Hippocampal formation (tissue), 2 donors: ENCODE data around the gene LBH.

Experiments
- DNase-seq, 2 donors: peaks; one replicate each; lab custom pipeline; 2025; lab: John Stamatoyannopoulos, UW

The LBH gene

DNA sequence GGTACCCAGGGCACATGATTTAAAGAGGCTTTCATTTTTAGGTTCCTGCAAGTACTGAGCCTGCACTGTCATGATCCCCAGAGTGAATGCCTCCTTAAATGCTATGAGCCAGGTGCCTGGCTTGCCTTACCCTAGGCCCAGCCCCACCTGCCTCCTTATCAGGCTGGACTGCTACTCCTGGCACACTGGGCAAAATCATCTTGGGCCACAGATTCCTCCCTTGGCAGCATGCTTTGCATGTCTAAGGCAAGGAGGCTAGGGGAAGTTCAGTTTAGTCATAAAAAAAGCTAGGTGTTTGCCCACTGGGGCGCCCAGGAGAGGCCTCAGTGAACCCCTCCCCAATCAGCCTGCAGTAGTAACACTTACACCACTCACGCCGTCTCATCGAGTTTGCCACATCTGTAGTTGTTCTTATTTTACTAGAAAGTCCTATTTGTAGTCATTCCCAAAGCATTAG, 45.1 kb downstream of the LBH start:
- DNase-seq = no peak

DNA sequence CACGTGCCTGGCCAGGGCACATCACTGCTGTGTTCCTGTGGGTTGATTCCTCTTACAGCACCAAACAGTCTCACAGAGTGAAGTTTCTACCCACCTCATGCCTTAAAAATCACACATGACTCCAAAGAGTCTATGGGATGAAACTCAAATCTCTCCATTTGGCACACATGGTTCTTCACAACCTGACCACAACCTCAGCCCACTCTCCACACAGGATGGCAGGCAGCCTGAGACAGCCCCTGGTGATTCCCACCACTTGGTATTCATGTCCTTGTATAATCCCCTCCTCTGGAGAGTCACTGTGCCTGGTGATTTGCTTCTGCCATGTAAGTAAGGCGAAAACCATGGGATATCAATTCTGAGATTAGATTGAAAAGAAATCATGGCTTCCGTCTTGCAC, 46.2 kb downstream of the LBH start:
- DNase-seq = no peak

- DNase-seq = no peak
Observed at GRCh38 chr2:30278419-30278818, 47.1 kb downstream of the LBH start.

GRCh38 chr2:30280596-30281434, 49.5 kb downstream of the LBH start:
- DNase-seq = no peak

DNA sequence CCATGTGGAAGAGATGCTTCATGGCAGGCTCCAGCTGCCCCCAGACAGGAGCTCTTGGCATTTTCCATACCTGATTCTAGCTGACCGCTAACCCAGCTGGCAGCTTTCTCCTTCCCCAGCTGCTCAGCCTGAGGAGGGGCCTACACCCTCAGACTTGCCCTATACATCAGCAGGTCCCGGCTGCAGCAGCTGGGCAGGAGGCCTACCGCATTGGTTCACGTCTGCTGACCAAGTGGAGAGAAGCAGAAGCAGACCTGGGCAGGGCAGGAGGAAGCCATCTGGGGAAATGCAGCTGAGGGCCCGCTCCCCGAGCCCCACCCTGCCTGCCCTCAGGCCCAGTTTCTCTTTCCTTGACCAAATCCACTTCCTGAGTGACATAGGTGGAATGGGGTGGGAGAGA, 50.7 kb downstream of the LBH start:
- DNase-seq = no peak

GRCh38 chr2:30282721-30283120, 51.4 kb downstream of the LBH start:
- no peak for DNase-seq

GRCh38 chr2:30283931-30284565, 52.7 kb downstream of the LBH start:
- no peak for DNase-seq

DNA sequence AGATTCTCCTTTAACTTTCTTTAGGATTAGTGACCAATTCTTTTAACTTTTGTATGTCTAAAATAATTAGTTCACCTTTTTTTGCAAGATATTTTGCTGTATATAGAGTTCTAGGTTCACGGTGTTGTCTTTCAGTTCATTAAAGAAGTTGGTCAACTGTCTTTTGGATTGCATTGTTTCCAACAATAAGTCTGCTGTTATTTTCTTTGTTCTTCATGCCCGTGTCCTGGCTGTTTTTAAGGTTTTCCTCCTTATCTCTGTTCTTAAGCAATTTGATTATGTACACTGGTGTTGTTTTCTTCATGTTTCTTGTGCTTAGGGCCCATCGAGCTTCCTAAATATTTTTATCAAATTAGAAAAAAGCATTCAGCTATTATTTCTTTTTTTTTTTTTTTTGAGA, 54.4 kb downstream of the LBH start:
- DNase-seq = no peak

GRCh38 chr2:30287190-30287840, 56.0 kb downstream of the LBH start:
- peak in 1 of 2 donors; percentile 16 for DNase-seq

DNA sequence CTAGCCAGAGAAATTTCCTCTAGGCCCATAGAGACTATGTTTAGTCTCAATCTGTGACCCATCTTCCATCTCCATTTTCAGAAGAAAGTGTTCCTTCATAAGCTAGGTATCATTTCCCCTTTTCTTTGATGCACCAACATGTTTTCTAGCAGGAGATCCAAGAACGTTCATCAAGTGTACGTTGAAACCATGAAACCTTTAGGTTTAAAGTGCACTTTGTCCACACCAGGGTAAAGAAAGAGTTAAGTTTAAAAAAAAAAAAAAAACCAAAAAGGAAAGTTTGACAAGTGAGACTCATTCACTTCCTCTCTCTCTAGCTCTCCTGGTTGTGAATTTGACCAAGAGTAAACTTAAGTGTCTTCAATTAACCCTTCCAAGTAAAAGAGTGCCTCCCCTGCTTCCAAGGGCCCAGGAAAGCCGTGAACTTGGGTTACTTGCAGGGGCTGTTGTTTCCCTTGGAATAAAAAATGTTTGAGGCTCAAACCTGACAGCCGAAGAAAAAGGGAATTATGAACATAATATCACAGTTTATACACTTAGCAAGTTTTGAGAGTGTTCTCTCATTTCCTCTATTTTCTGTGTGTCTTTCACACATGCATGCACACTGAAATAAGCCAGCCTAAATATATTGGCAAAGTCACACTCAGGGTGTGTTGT, 56.7 kb downstream of the LBH start:
- DNase-seq = no peak

DNA sequence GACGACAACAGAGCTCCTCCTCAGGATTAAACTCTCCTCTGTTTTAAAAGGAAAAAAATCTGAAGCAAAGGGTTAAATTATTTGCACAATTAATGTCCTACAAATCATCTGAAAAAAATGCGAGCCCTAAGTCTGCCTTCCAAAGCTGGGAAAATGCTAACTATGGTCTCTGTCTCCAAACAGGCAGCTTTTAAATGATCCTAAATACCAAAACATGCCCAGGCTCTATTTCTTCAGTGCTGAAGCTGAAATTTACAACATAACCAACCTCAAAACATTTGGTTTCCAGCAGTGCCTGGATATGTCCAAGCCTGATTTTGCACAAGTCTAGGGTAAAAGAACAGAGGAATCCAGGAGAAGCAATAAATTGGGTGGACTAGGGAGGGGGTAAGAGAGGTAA, 57.2 kb downstream of the LBH start:
- DNase-seq = no peak

GRCh38 chr2:30293303-30293921, 62.1 kb downstream of the LBH start:
- no peak for DNase-seq

DNA sequence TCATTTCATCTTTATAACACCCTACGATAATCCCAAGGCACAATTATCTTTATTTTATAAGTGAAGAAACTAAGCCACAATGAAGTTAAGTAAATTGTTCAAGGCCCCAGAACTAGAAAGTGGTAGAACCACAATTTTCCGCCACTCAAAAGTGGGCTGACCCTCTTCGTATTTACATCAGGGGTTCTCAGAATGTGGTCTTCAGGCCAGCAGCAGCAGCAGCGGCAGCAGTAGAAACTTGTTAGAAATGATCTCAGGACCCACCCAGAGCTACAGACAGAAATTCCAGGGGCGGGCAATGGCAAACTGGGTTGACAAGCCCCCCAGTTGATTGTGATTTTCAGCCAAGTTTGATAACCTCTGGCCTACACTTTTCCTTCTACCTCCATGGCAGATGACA, 62.8 kb downstream of the LBH start:
- no peak for DNase-seq

GRCh38 chr2:30296496-30296895, 65.2 kb downstream of the LBH start:
- DNase-seq = no peak

GRCh38 chr2:30298302-30298701, 67.0 kb downstream of the LBH start:
- DNase-seq = no peak

- DNase-seq = no peak
Observed at GRCh38 chr2:30300122-30300455, 68.8 kb downstream of the LBH start.

- DNase-seq = no peak
Observed at GRCh38 chr2:30300456-30301221, 69.3 kb downstream of the LBH start.

- no peak for DNase-seq
Observed at GRCh38 chr2:30301551-30301950, 70.2 kb downstream of the LBH start.

DNA sequence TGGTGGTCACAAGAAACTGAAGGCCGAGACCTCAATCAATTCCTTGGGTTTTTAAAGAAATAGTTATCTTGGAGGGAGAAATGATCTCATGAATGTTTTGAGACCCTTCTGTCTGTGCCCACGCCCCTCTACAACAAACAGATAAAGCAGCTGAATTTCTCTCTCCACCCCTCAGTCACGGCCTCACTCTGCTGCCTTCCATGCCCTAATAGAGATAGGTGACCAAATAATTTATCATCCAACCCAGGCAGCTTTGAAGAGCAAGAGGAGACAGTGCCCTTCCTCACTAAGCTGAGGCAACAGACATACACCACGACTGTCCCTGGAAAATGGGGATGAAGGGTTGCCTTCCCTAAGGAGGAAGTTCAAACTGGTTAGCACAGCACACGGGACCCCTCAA, 71.2 kb downstream of the LBH start:
- no peak for DNase-seq

GRCh38 chr2:30303095-30303494, 71.8 kb downstream of the LBH start:
- no peak for DNase-seq

DNA sequence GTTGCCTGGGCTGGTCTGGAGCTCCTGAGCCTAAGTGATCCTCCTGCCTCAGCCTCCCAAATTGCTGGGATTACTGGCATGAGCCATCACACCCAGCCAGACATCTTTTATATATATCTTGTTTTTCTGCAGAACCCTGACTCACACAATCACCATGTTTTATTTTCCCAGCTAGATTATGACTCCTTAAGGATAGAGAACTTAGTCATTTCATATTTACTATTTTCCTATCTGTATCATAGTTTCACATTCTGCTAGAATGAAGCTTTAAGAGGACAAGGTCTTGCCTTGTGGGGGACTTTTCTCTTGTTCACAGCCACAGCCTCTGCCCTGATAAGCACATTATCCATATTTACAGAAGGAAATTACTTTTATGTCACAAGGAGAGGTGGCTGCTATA, 73.9 kb downstream of the LBH start:
- DNase-seq = no peak
